GM19351 (cell line): Measurements from ENCODE around the gene RAPGEF2.

Source experiments
- ATAC-seq: cut with Tn5 transposase; IDR thresholded peaks from one replicate; pipeline ENCODE4 v1.9.1; 2021; ENCODE audit warnings: mild to moderate bottlenecking, moderate library complexity; ENCODE audit not compliant: unreplicated experiment

The RAPGEF2 gene

GRCh38 chr4:159131564-159131963 lies 28.7 kb downstream of the RAPGEF2 start:
- no peak for ATAC-seq

- no peak for ATAC-seq
These were observed 31.6 kb downstream of the RAPGEF2 start for GRCh38 chr4:159134429-159134828.

GRCh38 chr4:159137176-159137575 lies 34.3 kb downstream of the RAPGEF2 start:
- no peak for ATAC-seq

- no peak for ATAC-seq
These were observed 35.6 kb downstream of the RAPGEF2 start for GRCh38 chr4:159138436-159138835.

- no peak for ATAC-seq
These were observed 38.3 kb downstream of the RAPGEF2 start for GRCh38 chr4:159141193-159141592.

- ATAC-seq, result no peak
These were observed 39.4 kb downstream of the RAPGEF2 start for GRCh38 chr4:159142241-159142640.

- ATAC-seq, result no peak
These were observed 40.0 kb downstream of the RAPGEF2 start for GRCh38 chr4:159142681-159143384.

GRCh38 chr4:159143687-159144086 lies 40.8 kb downstream of the RAPGEF2 start:
- no peak for ATAC-seq

GRCh38 chr4:159144112-159144694 lies 41.3 kb downstream of the RAPGEF2 start:
- no peak for ATAC-seq

GRCh38 chr4:159145318-159145991 lies 42.6 kb downstream of the RAPGEF2 start:
- no peak for ATAC-seq

GRCh38 chr4:159145992-159146330 lies 43.1 kb downstream of the RAPGEF2 start:
- ATAC-seq, result no peak

- no peak for ATAC-seq
These were observed 43.6 kb downstream of the RAPGEF2 start for GRCh38 chr4:159146488-159146887.

- ATAC-seq, result no peak
These were observed 45.6 kb downstream of the RAPGEF2 start for GRCh38 chr4:159148441-159148840.

GRCh38 chr4:159149666-159150065 lies 46.8 kb downstream of the RAPGEF2 start:
- no peak for ATAC-seq

GRCh38 chr4:159150396-159150795 lies 47.5 kb downstream of the RAPGEF2 start:
- ATAC-seq, result no peak

- peak; percentile 54 for ATAC-seq
These were observed 48.0 kb downstream of the RAPGEF2 start for GRCh38 chr4:159150821-159151390.

- ATAC-seq, result no peak
These were observed 48.8 kb downstream of the RAPGEF2 start for GRCh38 chr4:159151689-159152088.

- no peak for ATAC-seq
These were observed 49.3 kb downstream of the RAPGEF2 start for GRCh38 chr4:159152181-159152580.

GRCh38 chr4:159153669-159154068 lies 50.8 kb downstream of the RAPGEF2 start:
- ATAC-seq, result no peak

GRCh38 chr4:159155119-159155518 lies 52.2 kb downstream of the RAPGEF2 start:
- no peak for ATAC-seq

GRCh38 chr4:159158083-159158617 lies 55.3 kb downstream of the RAPGEF2 start:
- ATAC-seq, result no peak

GRCh38 chr4:159158985-159159384 lies 56.1 kb downstream of the RAPGEF2 start:
- no peak for ATAC-seq
